Forelimb muscle (tissue), 1 donor: Measurements from ENCODE around the gene MREG. TPM values are rescaled to one million over a fixed set of nuclear protein-coding genes. Genes with fewer than 3 reads are reported as not detected.

ENCODE experiments used
- DNase-seq: peaks from one replicate; pipeline ENCODE4 v3.0.0-alpha.2; 2013; ENCODE audit warnings: low read depth
- polyA plus RNA-seq: library from polyadenylated mRNA; unstranded; fragments of 120-200 nt; gene quantifications from one replicate; pipeline ENCODE4 v1.2.1, GENCODE V29; 2013; ENCODE audit not compliant: insufficient read length

The MREG gene, protein sequence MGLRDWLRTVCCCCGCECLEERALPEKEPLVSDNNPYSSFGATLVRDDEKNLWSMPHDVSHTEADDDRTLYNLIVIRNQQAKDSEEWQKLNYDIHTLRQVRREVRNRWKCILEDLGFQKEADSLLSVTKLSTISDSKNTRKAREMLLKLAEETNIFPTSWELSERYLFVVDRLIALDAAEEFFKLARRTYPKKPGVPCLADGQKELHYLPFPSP
- 2.5 TPM for polyA plus RNA-seq

DNA sequence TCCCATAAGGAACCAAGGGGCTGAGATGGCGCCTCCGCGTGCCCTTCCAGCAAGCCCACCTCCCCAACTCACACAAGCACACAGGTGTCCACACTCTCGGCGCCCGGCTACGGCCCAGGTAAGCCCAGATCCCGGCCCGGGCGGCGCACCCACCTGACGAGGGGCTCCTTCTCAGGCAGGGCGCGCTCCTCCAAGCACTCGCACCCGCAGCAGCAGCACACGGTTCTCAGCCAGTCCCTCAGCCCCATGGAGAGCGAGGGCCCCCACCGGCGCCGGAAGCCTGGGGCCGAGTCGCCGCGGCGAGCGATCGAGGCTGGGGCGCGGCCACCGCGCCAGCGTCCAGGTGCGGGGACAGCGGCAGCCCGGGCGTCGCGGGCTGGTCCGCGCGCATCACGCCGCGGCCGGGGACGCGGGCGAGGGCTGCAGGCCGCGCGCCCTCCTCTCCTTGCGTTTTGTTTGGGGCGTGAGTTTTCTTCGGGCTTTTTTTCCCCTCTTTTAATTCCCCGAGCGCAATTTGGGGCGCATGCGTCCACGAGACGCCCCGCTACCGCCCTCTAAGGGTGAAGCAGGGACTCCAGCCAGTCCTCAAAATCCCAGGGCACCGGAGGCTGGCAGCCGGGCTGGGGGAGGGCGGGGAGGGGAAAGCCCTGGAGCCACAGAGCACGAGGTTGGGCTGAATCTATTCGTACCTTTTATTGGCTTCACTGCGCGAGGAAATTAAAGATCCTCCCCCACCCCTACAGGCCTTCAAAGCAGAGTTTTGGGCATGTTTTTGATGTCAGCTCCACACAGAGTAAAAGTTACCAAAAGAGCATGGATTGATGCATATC is at the start of gene MREG:
MREG (minus strand) TSS at position 472 of the 830 bp plus-strand sequence; CDS start at position 248, 224 bp downstream.
- DNase-seq, result no peak

DNA sequence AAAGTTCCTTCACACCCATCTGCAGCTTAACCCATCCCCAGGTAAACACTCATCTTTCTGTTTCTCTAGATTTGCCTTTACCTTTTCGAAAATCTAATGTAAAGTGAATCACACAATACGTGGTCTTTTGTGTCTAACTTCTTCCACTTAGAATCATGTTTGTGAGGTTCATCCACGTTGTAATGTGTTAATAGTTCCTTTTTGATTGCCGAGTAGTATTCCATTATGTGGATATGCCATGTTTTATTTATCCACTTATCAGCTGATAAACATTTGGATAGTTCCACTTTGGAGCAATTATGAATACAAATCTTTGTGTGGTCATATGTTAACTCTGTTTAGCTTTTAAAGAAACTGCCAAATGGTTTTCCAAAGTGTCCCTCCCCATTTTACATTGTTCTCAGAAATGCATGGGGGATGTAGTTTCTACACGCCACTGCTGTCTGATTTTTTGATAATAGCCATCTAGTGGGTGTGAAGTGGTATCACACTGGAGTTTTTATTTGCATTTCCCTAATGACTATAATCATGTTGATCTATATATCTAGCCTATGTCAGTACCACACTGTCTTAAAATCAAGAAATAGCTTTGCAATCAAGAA is 46.0 kb upstream of the MREG start:
- no peak for DNase-seq

DNA sequence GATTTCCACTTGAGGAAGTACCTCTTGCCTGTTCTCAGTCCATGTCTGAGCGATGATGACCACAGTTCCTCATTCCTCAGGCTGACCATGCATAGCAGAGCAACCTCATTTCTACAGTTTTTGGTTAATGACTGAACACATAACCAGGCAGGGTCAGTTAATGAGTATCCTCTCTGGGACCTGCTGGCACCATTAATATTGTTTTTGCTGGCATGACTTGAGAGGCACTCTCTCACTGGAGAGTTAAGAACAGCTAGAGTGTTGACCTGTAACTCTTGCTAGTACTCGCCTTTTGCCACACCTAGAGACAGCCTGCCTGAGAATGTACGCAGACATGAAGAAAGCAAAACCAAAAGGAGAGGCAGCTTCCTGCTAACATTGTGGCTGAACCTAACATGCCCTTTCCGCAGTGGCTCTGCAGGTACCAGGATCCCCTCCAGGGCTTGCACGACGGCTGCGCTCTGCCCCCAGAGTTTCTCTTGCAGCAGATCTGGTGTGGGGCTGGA is 44.4 kb upstream of the MREG start:
- DNase-seq, result no peak

DNA sequence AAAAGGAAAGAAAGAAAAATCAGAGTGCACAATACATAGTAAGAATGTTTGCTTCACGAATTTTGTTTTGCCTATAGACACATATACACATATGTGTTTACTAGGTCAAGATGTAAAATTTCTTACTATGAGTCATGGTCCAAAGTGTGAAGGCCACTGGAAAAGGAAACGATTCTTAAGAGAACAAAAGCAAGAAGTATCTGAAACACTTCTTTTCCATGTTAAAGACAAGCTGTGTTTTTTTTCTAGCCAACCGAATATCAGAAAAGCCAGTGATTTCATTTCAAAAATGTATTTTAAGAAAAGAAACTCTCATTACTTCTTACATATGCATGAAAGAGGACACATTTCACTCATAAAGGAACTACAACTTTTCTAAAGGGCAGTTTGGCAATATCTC is 43.4 kb upstream of the MREG start:
- no peak for DNase-seq

DNA sequence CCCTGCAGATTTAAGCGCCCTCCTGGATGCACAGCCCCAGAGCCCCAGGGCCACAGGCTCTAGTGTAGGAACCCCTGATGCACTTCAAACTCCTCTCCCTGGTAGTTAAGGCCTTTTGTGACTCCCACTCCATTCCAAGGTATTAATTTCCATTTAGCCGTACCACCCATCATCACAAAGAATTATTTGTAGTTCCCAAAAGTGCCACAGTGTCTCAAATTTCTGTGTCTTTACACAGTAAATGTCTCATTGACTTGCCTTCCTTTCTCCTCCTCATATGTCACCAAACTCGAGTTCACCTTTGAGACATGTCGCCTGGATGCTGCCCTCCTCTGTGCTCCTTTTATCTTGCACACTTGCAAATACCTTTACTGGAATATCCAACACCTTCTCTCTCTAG is 42.3 kb upstream of the MREG start:
- DNase-seq, result no peak

DNA sequence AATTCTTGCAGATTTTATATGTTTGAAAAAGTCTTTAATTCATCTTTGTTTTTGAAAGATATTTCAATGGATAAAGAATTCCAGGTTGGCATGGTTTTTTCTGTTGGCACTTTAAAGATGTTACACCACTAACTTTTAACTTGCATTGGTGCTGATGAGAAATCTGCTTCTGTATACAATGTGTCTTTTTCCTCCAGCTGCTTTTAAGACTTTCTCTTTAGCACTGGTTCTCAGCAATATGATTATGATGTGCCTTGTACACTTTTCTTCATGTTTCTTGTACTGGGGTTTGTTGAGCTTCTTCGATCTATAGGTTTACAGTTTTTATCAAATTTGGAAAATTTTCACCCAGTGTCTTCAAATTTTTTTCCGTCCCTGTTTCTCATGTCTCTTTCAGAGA is 39.1 kb upstream of the MREG start:
- DNase-seq, result no peak

DNA sequence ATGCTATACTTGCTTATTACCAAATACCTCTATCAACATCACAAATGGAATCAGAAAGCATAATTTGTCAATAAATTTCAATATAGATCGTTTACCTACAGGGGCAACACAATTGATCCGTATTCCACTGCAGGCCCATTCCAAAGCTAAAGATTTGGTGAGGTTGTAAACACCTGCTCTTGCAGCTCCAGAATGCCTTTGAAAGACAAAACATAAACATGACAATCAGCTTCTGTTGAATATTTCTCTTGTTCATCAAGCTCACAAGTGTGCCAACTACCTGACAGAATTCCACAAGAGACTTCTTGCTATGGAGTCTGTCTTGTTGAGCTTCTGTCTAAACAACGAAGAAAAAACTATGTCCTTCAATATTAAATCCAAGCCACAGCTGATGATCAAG is 38.0 kb upstream of the MREG start:
- DNase-seq, result no peak

DNA sequence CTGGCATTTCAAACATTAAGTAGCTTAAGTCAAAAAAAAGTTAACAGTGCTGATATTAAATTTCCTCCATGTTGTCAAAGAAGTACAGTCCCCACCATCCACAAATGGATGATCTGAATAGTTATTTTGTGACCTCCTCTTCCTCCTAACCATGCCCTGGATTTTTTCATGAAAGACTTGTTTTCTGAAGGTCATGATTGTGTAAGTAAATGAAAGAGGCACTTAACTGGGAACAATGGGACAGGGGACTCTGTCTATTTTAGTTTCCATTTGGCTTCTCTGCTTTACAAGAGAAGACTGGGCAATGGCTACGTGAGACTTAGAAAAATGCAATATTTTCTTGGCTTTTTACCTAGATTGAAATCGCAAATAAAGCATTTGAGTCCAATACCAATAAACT is 36.1 kb upstream of the MREG start:
- DNase-seq, result no peak

DNA sequence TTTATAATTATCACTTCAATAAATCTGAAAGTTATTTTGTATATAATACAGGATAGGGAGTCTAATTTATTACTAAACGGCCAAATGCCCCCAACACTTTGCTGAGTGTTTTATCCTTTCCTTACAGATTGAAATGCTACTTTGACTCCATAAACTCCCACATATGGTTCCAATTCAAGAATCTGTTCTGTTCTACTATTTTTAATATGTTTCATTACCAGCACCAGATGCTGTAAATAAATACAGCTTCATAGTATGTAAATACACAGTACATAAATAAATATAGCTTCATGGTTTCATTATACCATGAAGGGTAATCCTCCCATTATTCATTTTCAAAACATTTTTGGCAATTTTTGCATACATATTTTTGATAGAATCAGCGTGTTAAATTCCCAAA is 34.0 kb upstream of the MREG start:
- no peak for DNase-seq

DNA sequence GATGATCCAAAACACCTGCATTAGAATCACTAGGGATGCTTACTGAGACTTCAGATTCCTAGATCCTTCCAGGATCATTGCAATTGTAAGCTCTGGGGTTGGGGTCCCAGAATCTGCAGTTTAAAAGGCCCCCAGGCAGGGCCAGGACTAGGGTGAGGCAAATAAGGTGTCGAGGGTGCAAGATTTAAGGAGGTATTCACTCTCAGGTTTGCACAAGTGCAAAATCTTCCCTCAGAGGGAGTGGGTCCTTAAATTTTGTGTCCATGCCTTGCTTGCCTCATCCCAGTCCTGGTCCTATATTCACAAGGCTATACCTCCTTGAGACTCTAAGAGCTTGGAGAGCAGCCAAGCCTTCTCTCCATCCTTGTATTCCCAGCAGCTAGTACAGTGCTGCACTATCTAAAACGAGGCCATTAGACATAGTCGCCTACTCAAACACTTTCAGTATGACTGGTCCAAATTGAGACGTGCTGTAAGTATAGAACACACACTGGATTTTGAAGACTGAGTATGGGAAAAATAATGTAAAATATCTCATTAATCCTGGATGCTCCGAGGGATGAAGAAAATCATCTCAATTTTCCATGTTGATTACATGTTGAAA is 31.6 kb upstream of the MREG start:
- DNase-seq, result no peak

DNA sequence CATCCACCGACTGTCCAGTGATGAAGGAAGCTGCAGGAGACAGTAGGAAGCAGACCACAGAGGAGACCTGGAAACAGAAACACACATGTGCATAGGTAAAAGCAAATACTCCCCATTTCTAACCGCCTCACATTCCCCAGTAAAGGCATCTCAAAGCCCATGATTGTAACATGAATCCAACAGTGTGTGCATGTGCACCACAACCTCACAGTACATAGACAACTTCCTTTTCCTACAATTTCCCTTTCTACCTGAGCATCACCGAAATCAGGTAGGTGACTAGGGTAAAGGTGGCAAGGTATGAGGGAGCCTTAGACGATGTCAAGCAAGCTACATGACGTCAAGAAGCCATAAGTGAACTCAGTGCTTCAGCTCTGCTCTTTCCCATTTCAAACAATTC is 30.6 kb upstream of the MREG start:
- DNase-seq, result no peak

DNA sequence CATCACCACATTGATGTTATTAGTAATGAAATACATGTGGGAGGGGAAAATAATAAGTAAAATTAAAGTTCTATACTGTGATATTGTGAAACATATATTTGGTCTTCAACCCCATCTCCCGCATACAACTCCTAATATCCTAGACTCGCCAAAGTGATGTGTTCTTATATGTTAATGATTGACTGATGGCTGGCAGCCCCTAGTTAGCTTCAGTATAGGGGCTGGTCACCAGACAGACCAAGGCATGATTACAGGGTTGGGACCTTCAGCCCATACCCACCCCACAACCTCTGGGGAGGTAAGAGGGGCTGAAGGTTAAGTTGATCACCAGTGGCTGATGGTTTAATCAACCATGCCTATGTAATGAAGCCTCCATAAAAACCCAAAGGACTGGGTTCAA is 28.1 kb upstream of the MREG start:
- DNase-seq, result no peak

DNA sequence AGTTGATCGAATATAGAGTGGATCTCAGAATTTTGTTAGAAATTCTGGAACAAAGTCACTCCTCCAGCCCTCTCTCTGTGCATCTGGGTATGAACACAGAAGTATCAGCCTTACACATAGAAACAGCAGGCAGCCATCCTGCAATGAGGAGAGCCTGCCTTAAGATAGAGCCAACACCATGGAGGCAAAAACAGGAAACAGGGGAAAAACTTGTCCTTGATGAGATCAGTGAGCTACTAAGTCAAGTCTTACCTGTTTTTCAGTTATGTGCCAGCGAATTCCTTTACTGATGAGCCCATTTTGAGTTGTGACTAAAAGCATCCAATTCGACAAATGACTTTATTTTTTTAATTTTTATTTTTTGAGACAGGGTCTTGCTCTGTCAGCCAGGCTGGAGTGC is 26.6 kb upstream of the MREG start:
- DNase-seq, result no peak

DNA sequence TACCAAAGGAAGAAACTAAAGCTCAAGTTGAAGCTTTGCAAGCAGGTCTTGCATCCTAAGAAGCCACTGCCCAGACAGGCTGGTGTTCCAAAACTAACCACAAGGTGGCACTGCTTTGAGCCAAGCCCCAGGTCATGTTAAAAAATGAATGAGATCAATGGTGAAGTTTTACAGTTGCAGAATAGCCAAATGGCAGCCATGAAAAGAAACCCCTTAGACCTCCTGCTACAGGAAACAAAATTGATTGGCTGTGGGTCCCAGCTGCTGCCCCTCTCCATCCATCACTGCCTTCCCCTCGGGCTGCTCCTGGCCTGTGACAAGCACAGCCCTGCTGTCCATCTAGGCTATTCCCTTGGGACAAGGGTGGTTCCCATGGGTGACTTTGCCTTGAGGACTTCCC is 20.7 kb upstream of the MREG start:
- no peak for DNase-seq

DNA sequence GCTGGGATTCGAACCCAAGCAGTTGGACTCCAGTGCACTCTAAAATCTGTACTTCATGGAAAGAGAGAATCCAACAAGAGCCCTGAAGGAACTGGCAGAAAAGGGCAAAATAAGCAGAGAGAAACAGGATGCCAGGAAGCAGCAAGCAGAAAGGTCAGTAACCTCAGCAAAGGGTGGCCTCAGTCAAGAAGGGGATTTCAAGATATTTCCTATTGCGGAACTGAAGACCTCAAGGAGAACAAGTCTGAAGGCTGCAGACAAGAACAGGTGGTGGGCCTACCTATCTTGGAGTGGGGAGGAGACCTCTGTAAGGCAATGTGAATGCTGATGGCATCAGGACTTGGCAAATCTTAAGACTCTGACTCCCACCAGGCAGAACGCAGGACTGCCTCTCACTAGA is 20.1 kb upstream of the MREG start:
- DNase-seq, result no peak

DNA sequence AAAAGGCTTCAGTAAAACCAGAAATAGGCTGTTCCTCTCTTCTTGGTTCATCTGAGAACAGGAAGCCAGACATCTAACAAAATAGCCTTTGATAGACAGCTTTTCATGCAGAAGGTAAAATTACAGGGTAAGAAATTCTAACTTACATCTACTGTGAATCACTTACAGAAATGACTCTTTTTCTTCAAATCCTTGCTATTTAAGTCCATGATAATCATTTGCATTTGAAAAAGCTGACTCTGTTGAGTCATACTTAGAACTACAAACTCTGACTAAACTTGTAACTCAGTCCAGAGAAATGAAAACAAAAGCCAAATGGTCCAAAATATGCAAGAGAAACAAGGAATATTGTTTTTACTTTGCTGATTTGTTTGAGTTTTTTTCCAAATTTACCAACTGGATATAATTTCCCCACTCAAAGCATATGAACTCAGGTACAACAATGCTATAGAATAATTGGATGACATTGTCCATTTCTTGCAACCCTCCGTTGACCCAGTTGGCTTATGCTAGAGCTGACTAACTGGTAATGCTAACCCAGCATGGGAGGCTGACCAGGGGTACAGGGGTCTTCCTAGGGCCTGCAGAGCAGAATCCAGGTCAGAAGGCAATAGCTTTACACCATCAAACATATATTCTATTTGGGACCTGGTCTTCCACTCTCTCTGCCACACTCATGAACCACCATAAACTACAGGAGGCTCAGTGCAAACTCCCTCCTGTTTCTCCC is 18.8 kb upstream of the MREG start:
- no peak for DNase-seq

DNA sequence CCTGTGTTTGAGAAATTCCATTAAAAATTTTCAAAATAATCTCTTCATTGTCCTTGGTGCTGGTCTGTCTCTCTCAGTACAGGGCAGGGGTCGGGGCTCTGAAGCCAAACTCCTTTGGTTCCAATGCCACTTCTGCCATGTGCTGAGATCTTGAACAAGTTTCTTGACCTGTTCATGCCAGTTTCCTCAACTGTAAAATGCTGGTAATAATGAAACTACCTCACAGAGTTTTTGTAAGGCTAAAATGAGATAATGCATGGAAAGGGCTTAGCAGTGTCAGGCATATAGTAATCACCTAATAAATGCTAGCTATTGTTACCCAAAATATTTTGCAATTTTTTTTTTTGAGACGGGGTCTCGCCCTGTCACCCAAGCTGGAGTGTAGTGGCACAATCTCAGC is 16.9 kb upstream of the MREG start:
- no peak for DNase-seq

DNA sequence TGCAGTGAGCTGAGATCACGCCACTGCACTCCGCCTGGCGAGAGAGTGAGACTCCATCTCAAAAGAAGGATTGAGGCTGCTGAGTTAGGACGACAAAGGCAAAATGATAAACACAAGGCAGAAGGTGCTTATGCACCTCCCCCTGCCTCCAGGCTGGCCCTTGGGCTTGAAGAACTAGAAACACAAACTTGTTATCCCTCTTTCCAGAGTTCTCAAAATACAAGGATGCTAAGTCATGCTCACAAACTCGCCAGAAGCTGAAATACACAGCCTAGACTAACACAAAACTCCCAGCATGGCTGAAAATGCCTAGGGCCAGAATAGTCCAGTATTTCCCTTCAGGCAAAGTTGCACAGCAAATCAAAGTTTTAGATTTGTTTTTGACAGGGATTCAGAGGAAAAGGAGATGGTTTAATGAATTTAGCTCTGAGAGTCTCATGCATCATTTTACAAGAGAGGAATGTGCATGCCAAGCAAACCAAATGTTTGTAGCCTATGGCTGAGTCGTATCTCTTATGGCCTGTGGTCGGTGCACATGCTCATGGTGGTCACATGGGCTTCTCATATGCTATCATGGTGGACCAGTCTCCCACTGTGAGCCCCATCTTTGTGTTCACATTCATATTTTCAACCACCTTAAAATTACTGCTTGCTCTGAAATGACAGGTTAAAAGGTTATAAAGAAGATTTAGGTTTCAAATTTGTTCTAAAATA is 16.2 kb upstream of the MREG start:
- DNase-seq, result no peak

DNA sequence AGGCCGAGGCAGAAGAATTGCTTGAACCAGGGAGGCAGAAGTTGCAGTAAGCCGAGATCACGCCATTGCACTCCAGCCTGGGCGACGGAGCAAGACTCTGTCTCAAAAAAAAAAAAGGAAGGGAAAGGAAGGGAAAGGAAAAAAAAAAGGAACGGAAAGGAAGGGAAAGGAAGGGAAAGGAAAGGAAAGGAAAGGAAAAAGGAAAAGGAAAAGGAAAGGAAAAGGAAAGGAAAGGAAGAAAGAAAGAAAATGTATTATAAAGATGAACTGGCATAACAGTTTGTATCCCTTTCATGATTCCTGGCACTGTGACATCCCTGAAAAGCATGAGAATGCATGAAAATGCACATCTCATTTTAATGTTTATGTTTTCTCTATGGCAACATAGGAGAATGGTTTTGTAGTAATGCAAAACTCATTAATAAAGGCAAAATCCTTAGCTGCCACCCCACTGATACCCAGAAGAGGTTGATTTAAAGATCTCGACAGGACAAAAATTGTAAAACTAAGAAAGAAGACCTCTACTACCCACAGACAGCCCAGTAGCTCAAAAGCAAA is 11.5 kb upstream of the MREG start:
- DNase-seq, result no peak

DNA sequence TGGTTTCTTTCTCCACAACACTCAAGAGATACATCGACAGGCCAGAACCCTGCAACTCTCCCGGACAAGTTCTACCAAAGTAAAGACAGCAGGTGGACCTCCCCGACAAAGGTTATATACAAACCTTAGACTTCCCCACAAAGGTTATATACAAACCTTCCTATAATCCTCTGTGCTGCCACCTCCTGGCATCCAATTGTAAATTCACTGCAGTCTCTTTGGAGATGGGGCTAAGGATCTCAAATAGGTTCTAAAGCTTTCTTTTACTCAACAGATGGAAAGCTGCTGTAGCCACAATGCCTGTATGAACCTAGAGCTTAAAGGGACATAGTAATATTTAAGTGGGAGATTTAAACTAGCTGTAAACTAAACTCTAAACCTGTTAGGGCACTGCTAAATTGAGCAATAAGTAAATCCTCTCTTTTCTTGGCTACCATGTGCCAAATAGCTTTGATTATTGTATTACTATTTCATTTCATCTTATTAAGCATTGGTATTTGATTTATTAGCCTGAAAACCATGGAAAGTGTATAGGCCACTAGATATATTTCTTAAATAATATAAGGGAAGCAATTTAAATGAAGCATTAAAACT is 9.8 kb upstream of the MREG start:
- DNase-seq, result no peak
